Tibial artery (tissue), 4 donors: Measurements from ENCODE around the gene ADAT2.
A peak's percentile ranks its signal among the peaks of the same experiment; 100 is the strongest.

ENCODE experiments used
- DNase-seq, 2 donors: peaks; one replicate each; pipeline ENCODE4 v3.0.0-alpha.2; 2019
- H3K27ac ChIP-seq, 2 donors: fragments of 200-600 bp; sonication (generic) in 1 of 2; 1 replicate in 1 of 2; 2 replicates in 1 of 2; pipeline ENCODE4 v1.5.1; 2018 to 2019; ENCODE audit warnings: mild to moderate bottlenecking in 1 of 2
- H3K27me3 ChIP-seq, 2 donors: fragments of 200-600 bp; sonication (generic) in 1 of 2; one replicate each; pipeline versions ENCODE4 v1.5.1 to v1.6.0; 2016 to 2019
- H3K36me3 ChIP-seq, 3 donors: fragments of 200-600 bp; sonication (generic) in 2 of 3; one replicate each; pipeline ENCODE4 v1.5.1; 2016 to 2019; ENCODE audit warnings: mild to moderate bottlenecking in 2 of 3
- H3K4me1 ChIP-seq, 4 donors: fragments of 200-600 bp; sonication (generic) in 2 of 4; 1 replicate in 3 of 4; 2 replicates in 1 of 4; pipeline ENCODE4 v1.5.1; 2016 to 2019
- H3K4me3 ChIP-seq, 2 donors: fragments of 200-600 bp; sonication (generic) in 1 of 2; 1 replicate in 1 of 2; 2 replicates in 1 of 2; pipeline ENCODE4 v1.5.1; 2018 to 2019; ENCODE audit warnings: mild to moderate bottlenecking in 2 of 2
- H3K9me3 ChIP-seq, 3 donors: fragments of 200-600 bp; sonication (generic) in 1 of 3; one replicate each; pipeline ENCODE4 v1.5.1; 2016 to 2019
- intact Hi-C: fragments of 100-400 bp; cut with DNase I; formaldehyde crosslinking; loops from one replicate; pipeline ENCODE4 v1.15.0; 2023; ENCODE audit warnings: low total_unique reads
- TF ChIP-seq, protein P1 (sequence below), 2 experiments: fragments of 200-600 bp in 1 of 2; fragments of 450-650 bp in 1 of 2; IDR thresholded peaks; one replicate each; pipeline ENCODE4 v1.5.1; 2017 to 2019; ENCODE audit warnings: antibody characterized with exemption in 2 of 2, mild to moderate bottlenecking in 1 of 2, moderate library complexity in 1 of 2

ADAT2 gene

GRCh38 chr6:143399775-143400174 is 50.7 kb downstream of the ADAT2 start:
- intact Hi-C loops: no loop called here
- Histone ChIP-seq H3K27me3 (no peaks in the 10 kb centered on the region), H3K9me3 (no peaks in the 10 kb centered on the region), H3K4me3 (no peak overlapping the region), H3K36me3 (no peaks in the 10 kb centered on the region), H3K27ac (peak overlapping the region in 1 of 2 donors; percentile 2), H3K4me1 (peaks cover 0 to 28% (median 16%) of the 10 kb centered on the region in 4 donors)
- TF ChIP-seq, protein P1, sequence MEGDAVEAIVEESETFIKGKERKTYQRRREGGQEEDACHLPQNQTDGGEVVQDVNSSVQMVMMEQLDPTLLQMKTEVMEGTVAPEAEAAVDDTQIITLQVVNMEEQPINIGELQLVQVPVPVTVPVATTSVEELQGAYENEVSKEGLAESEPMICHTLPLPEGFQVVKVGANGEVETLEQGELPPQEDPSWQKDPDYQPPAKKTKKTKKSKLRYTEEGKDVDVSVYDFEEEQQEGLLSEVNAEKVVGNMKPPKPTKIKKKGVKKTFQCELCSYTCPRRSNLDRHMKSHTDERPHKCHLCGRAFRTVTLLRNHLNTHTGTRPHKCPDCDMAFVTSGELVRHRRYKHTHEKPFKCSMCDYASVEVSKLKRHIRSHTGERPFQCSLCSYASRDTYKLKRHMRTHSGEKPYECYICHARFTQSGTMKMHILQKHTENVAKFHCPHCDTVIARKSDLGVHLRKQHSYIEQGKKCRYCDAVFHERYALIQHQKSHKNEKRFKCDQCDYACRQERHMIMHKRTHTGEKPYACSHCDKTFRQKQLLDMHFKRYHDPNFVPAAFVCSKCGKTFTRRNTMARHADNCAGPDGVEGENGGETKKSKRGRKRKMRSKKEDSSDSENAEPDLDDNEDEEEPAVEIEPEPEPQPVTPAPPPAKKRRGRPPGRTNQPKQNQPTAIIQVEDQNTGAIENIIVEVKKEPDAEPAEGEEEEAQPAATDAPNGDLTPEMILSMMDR (IDR thresholded peaks at IDR 0.05): no peak
- no peak for DNase-seq

DNA sequence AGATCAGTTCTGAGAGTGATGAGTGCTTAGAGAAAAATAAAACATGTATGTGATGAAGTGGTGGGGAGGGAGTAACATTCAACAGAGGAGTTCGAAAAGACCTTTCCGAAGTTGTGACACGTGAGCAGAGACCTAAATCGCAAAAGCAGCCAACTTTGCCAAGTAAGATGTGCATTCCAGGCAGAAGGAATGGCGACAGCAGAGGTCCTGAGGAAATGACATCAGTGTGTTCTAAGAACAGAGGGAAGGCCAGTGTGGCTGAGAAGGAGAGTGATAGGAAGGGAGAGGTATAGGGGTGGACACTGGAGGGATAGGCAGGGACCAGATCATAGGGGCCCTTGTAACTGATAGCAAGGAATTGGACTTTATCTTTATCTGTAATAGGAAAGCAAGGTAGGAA is 51.3 kb downstream of the ADAT2 start:
- intact Hi-C loops: no loop called here
- peaks cover 0 to 28% (median 13%) of the 10 kb centered on the region in 4 donors for H3K4me1 ChIP-seq
- no peaks in the 10 kb centered on the region for H3K36me3 ChIP-seq
- H3K4me3 ChIP-seq: no peak overlapping the region
- H3K27ac ChIP-seq: no peak overlapping the region
- TF ChIP-seq, protein P1 (IDR thresholded peaks at IDR 0.05): no peak
- no peak for DNase-seq
- H3K27me3 ChIP-seq: no peaks in the 10 kb centered on the region
- H3K9me3 ChIP-seq: no peaks in the 10 kb centered on the region

- H3K4me3 ChIP-seq: no peak overlapping the region
- intact Hi-C loops: no loop called here
- TF ChIP-seq, protein P1 (IDR thresholded peaks at IDR 0.05): no peak
- no peaks in the 10 kb centered on the region for H3K36me3 ChIP-seq
- no peaks in the 10 kb centered on the region for H3K27me3 ChIP-seq
- DNase-seq: peak; percentile 58 to 65
- no peaks in the 10 kb centered on the region for H3K9me3 ChIP-seq
- no peak overlapping the region for H3K27ac ChIP-seq
- H3K4me1 ChIP-seq: peaks cover 0 to 28% (median 13%) of the 10 kb centered on the region in 4 donors
Observed at GRCh38 chr6:143397227-143398222, 53.0 kb downstream of the ADAT2 start.

- Histone ChIP-seq H3K4me1 (peaks cover 0 to 27% (median 13%) of the 10 kb centered on the region in 4 donors), H3K9me3 (no peaks in the 10 kb centered on the region), H3K27me3 (no peaks in the 10 kb centered on the region), H3K27ac (no peak overlapping the region), H3K36me3 (no peaks in the 10 kb centered on the region), H3K4me3 (no peak overlapping the region)
- no peak for DNase-seq
- intact Hi-C loops: no loop called here
- TF ChIP-seq, protein P1 (IDR thresholded peaks at IDR 0.05): no peak
Observed at GRCh38 chr6:143396497-143397226, 53.8 kb downstream of the ADAT2 start.

- TF ChIP-seq, protein P1 (IDR thresholded peaks at IDR 0.05): no peak
- intact Hi-C loops: no loop called here
- Histone ChIP-seq H3K9me3 (no peaks in the 10 kb centered on the region), H3K27ac (no peak overlapping the region), H3K27me3 (no peaks in the 10 kb centered on the region), H3K36me3 (no peaks in the 10 kb centered on the region), H3K4me1 (peaks cover 0 to 18% (median 7%) of the 10 kb centered on the region in 4 donors), H3K4me3 (no peak overlapping the region)
- DNase-seq: no peak
Observed at GRCh38 chr6:143395699-143396098, 54.8 kb downstream of the ADAT2 start.
